Heart right ventricle (tissue), 16 donors: ENCODE results near the gene TMIGD2. TPM values are rescaled to one million over a fixed set of nuclear protein-coding genes. Genes with fewer than 3 reads are reported as not detected.

ENCODE experiments used
- ATAC-seq, 8 donors: fragments of 200-7000 bp; cut with Tn5 transposase; one replicate each; pipeline ENCODE4 v1.9.1; 2020; ENCODE audit warnings: mild to moderate bottlenecking in 8 of 8, moderate library complexity in 8 of 8, moderate number of reproducible peaks in 1 of 8
- DNase-seq, 2 donors: peaks; one replicate each; pipeline ENCODE4 v3.0.0-alpha.2; 2020
- H3K27ac ChIP-seq, 10 donors: fragments of 200-600 bp; sonication (generic) in 2 of 10; one replicate each; pipeline versions ENCODE4 v1.5.0 to v1.8.0; 2020 to 2022; ENCODE audit warnings: mild to moderate bottlenecking in 3 of 10
- H3K27me3 ChIP-seq, 7 donors: fragments of 200-600 bp; one replicate each; pipeline ENCODE4 v1.8.0; 2021 to 2022; ENCODE audit warnings: mild to moderate bottlenecking in 2 of 7
- H3K36me3 ChIP-seq, 9 donors: fragments of 200-600 bp; sonication (generic) in 1 of 9; one replicate each; pipeline versions ENCODE4 v1.5.0 to v1.8.0; 2020 to 2022; ENCODE audit warnings: mild to moderate bottlenecking in 2 of 9
- H3K4me1 ChIP-seq, 9 donors: fragments of 200-600 bp; sonication (generic) in 1 of 9; one replicate each; pipeline versions ENCODE4 v1.5.0 to v1.8.0; 2020 to 2022; ENCODE audit warnings: mild to moderate bottlenecking in 4 of 9
- H3K4me3 ChIP-seq, 10 donors: fragments of 200-600 bp; sonication (generic) in 2 of 10; one replicate each; pipeline versions ENCODE4 v1.5.0 to v1.8.0; 2020 to 2022; ENCODE audit warnings: mild to moderate bottlenecking in 7 of 10, moderate library complexity in 2 of 10
- H3K9me3 ChIP-seq, 11 donors: fragments of 200-600 bp in 10 of 11; sonication (generic) in 2 of 11; one replicate each; pipeline versions ENCODE4 v1.5.0 to v1.8.0; 2013 to 2022; ENCODE audit warnings: mild to moderate bottlenecking in 2 of 11, control low read depth in 1 of 11, moderate library complexity in 1 of 11
- WGBS, 2 donors: extraction: QIAGEN DNeasy Blood & Tissue Kit; methylation state at CpG; one replicate each; pipeline ENCODE4 v1.1.7; 2013; ENCODE audit warnings: inconsistent platforms in 1 of 2; 5-methylcytosine and 5-hydroxymethylcytosine counted together
- intact Hi-C, 10 donors: fragments of 100-400 bp; cut with DNase I; formaldehyde crosslinking; loops; one replicate each; pipeline versions ENCODE4 v1.11.1 to v1.14.2; 2022
- polyA plus RNA-seq, 2 donors: library from polyadenylated mRNA; stranded (reverse); fragments of 200-250 nt; gene quantifications; one replicate each; pipeline ENCODE4 v1.2.3, GENCODE V29; 2013
- total RNA-seq, 10 donors: library from RNA; stranded (reverse); fragmentation: NEBNext Ultra II Directional in 3 of 10; extraction: Animal tissue kit (Norgen Biotek cat#: 25700) in 3 of 10; gene quantifications; one replicate each; pipeline versions ENCODE4 v1.2.1 to v1.2.4, GENCODE V29; 2021 to 2023
- TF ChIP-seq, protein P1 (sequence below), 9 donors: fragments of 200-600 bp; sonication (generic) in 2 of 9; IDR thresholded peaks; one replicate each; pipeline versions ENCODE4 v1.5.0 to v1.8.0; 2021 to 2022; ENCODE audit warnings: antibody characterized with exemption in 9 of 9, mild to moderate bottlenecking in 5 of 9, moderate library complexity in 1 of 9
- donor health status: Arrhythmogenic right ventricular cardiomyopathy.
- donor health status: ischemic (EF 13 %, LVEDD 7.1; RV severe dilation, severe dysfunction).
- donor health status: healthy with polysubstance abuse.
- donor health status: DM: no; HTN: yes; CAD: no.
- donor health status: DM: no; HTN: no; CAD: no.
- donor health status: ischemic (EF 25% LVEDD 6.9; RV normal size, moderate dysfunction).
- donor health status: ischemic (EF 25% LVEDD 5.7; RV mildly dilated, moderate dysfunction).
- donor health status: healthy.
- donor health status: DM: yes; HTN: yes; CAD: no.
- donor health status: Ischemic cardiomyopathy.
- donor health status: ischemic (EF 35%, LVEDD 5.7; RV mildly dilated, moderate dysfunction).
- donor health status: nonischemic (EF 11% LVEDD 7.7; RV severe dilation, severe dysfunction).
- donor health status: DM: yes; HTN: yes; CAD: no.
- donor health status: PGD.
- donor health status: ischemic (EF 29% LVEDD 5.4; RV normal size, mild dysfunction).
- donor health status: nonischemic (EF 23%, LVEDD 6.1; RV moderate dilation, normal function).

TMIGD2 gene
- total and polyA plus RNA-seq, 12 donors, result 0.07 to 0.35 TPM; not detected in 10

DNA sequence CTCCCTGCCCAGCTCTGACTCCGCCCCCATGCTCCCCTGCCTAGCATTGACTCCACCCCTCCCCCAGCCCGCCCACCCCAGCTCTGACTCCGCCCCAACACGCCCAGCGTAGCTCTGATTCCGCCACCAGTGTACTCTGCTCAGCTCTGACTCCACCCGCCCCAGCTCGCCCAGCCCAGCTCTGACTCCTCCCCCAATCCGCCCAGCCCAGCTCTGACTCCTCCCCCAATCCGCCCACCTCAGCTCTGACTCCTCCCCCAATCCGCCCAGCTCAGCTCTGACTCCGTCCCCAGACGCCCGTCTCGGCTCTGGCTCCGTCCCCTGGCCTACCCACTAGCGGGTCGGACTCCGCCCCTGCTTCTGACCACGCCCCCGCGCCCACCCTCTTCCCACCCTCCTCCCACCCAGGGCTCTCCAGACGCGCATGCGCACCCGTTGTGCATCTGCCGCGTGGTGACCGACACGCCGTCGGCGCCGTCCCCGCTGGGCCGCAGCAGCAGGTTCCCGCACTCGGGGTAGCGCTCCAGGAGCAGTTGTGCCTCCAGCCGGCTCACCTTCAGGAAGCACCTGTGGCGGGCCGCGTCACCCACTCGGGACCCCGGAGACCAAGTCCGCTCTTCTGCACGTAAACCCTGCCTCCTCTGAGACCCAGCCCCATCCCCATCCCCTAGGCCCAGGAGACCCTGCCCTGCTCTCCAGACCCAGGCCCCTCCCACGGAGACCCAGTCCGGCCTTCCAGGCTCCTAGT lies 26.2 kb upstream of the TMIGD2 start:
- intact Hi-C loops, result loop anchor here in 2 of 10 donors (5.0 to 10.0 kb wide), 2 partner anchors 54 to 74 kb away; partner anchors contain the start of genes CHAF1A (in 1 of the 2), SH3GL1 (in 1 of the 2) and SHD (in 1 of the 2)

DNA sequence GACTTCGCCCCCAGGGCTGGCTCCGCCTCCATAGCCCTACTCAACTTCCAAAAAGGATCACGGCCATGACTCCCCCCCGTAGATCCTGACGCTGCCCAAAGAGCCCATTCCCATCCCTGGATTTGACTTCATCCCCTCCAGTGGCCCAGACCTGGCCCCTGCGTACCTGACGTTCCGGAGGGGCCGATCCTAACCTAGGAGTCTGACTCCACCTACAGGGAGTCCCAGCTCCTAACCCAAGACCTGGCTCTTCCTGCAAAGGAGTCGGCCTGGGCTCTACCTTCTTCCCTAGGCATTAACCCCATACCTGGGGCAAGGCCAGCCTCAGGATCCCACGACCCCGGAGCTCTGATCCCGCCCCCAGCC lies 25.7 kb upstream of the TMIGD2 start:
- Histone ChIP-seq H3K27me3 (peaks cover 0 to 16% (median 0%) of the 10 kb centered on the region in 7 donors), H3K4me3 (peak overlapping the region in 9 of 10 donors; percentile 23 to 59 (median 47)), H3K4me1 (peaks cover 0 to 24% (median 21%) of the 10 kb centered on the region in 9 donors), H3K9me3 (peaks cover 0 to 2% (median 0%) of the 10 kb centered on the region in 11 donors), H3K36me3 (no peaks in the 10 kb centered on the region), H3K27ac (peak overlapping the region in 1 of 10 donors; percentile 42)
- WGBS, 2 donors, result 13 to 15% methylated on average over 13 of the region's 13 CpGs
- DNase-seq, result no peak
- TF ChIP-seq, protein P1, sequence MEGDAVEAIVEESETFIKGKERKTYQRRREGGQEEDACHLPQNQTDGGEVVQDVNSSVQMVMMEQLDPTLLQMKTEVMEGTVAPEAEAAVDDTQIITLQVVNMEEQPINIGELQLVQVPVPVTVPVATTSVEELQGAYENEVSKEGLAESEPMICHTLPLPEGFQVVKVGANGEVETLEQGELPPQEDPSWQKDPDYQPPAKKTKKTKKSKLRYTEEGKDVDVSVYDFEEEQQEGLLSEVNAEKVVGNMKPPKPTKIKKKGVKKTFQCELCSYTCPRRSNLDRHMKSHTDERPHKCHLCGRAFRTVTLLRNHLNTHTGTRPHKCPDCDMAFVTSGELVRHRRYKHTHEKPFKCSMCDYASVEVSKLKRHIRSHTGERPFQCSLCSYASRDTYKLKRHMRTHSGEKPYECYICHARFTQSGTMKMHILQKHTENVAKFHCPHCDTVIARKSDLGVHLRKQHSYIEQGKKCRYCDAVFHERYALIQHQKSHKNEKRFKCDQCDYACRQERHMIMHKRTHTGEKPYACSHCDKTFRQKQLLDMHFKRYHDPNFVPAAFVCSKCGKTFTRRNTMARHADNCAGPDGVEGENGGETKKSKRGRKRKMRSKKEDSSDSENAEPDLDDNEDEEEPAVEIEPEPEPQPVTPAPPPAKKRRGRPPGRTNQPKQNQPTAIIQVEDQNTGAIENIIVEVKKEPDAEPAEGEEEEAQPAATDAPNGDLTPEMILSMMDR (IDR thresholded peaks at IDR 0.05), result no peak
- peak in 2 of 8 donors; percentile 4 to 27 for ATAC-seq
- intact Hi-C loops, result loop anchor here in 2 of 10 donors (5.0 to 10.0 kb wide), 2 partner anchors 53 to 74 kb away; partner anchors contain the start of genes CHAF1A (in 1 of the 2), SH3GL1 (in 1 of the 2) and SHD (in 1 of the 2)

More for the DNA sequence above, 26.2 kb upstream of the TMIGD2 start:
- Histone ChIP-seq H3K4me1 (peaks cover 0 to 24% (median 21%) of the 10 kb centered on the region in 9 donors), H3K27ac (peak overlapping the region in 1 of 10 donors; percentile 42), H3K36me3 (no peaks in the 10 kb centered on the region), H3K4me3 (peak overlapping the region; percentile 10 to 59 (median 47)), H3K9me3 (no peaks in the 10 kb centered on the region), H3K27me3 (peaks cover 0 to 16% (median 0%) of the 10 kb centered on the region in 7 donors)
- DNase-seq, result peak; percentile 89 to 98
- TF ChIP-seq, protein P1 (IDR thresholded peaks at IDR 0.05), result no peak
- WGBS, 2 donors, result 1 to 3% methylated on average over 45 to 48 of the region's 49 CpGs
- peak; percentile 94 to 96 (median 96) for ATAC-seq

DNA sequence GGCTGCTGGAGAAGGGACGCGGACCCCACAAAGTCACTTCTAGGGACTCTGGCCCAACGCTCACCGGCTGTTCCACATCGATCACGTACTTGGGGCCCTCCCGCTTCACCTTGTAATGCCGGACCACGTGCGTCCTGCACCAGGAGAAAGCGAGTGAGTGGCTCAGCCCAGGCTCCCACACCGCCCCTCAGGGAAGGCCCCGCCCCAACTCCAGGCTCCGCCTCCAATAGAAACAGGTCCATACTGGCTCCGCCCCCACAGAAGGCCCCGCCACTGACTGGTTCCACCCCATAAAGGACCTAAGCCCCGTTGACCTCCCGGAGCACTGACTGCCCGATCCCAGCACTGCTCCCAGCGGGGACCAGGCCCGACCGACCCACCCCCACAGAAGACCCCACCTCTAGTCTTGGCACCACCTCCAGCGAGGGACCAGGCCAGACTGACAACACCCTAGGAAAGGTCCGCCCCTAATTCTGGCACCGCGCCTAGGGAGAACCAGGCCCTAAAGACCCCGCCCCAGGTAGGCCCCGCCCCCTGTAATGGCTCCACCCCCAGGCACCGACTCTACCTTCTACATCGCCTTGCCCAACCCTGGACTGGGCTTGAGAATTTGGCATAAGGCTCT lies 25.2 kb upstream of the TMIGD2 start:
- peak in 7 of 8 donors; percentile 15 to 70 (median 49) for ATAC-seq
- no peaks in the 10 kb centered on the region for H3K36me3 ChIP-seq
- 2 to 4% methylated on average over 30 of the region's 30 CpGs for WGBS, 2 donors
- H3K27ac ChIP-seq, result no peak overlapping the region
- DNase-seq, result peak; percentile 58 to 78
- peaks cover 0 to 6% (median 0%) of the 10 kb centered on the region in 11 donors for H3K9me3 ChIP-seq
- intact Hi-C loops, result loop anchor here in 2 of 10 donors (5.0 to 10.0 kb wide), 2 partner anchors 53 to 75 kb away; partner anchors contain the start of genes CHAF1A (in 1 of the 2), SH3GL1 (in 1 of the 2) and SHD (in 1 of the 2)
- peaks cover 0 to 16% (median 0%) of the 10 kb centered on the region in 7 donors for H3K27me3 ChIP-seq
- TF ChIP-seq, protein P1 (IDR thresholded peaks at IDR 0.05), result no peak
- peaks cover 0 to 24% (median 21%) of the 10 kb centered on the region in 9 donors for H3K4me1 ChIP-seq
- peak overlapping the region in 9 of 10 donors; percentile 23 to 59 (median 47) for H3K4me3 ChIP-seq

DNA sequence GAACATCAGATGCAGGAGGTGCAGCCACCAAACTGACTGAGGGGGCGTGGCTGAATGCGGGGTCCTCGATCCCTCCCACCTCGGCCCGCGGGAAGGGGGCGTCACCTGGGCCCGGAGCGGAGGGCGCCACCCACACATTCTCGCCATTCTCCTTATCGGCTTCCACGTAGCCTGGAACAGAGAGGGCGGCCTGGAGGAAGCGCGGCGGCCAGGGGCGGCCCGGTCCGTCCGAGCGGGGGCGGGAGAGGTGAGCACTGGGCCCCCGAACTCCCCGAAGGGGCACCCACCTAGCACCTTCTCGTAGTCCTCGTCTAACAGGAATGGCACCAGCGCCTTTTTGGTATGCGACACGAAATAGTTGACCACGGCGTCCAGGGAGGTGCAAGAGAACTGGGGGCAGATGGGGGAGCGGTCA lies 24.7 kb upstream of the TMIGD2 start:
- Histone ChIP-seq H3K27me3 (peaks cover 0 to 16% (median 0%) of the 10 kb centered on the region in 7 donors), H3K36me3 (no peaks in the 10 kb centered on the region), H3K4me1 (peaks cover 0 to 24% (median 21%) of the 10 kb centered on the region in 9 donors), H3K4me3 (peak overlapping the region in 7 of 10 donors; percentile 45 to 59 (median 48)), H3K27ac (no peak overlapping the region), H3K9me3 (peaks cover 0 to 9% (median 0%) of the 10 kb centered on the region in 11 donors)
- WGBS, 2 donors, result 8 to 14% methylated on average over 33 of the region's 33 CpGs
- intact Hi-C loops, result loop anchor here in 2 of 10 donors (5.0 to 10.0 kb wide), 2 partner anchors 52 to 75 kb away; partner anchors contain the start of genes CHAF1A (in 1 of the 2), SH3GL1 (in 1 of the 2) and SHD (in 1 of the 2)
- no peak for ATAC-seq
- TF ChIP-seq, protein P1 (IDR thresholded peaks at IDR 0.05), result no peak
- DNase-seq, result no peak
